GM12801 (cell line): ENCODE results near the gene PPY.

Experiments
- CTCF ChIP-seq: IDR thresholded peaks from one replicate; pipeline ENCODE4 v1.5.1; 2011; ENCODE audit warnings: control low read depth; ENCODE audit not compliant: insufficient read length; ENCODE audit errors: extremely low read depth

Gene PPY

GRCh38 chr17:43940630-43941029, 1.6 kb downstream of the PPY start:
- no peak for TF ChIP-seq CTCF

GRCh38 chr17:43939886-43940285, 2.4 kb downstream of the PPY start:
- TF ChIP-seq CTCF = no peak

GRCh38 chr17:43938838-43939182, 3.5 kb downstream of the PPY start:
- no peak for TF ChIP-seq CTCF

GRCh38 chr17:43936434-43936833, 5.8 kb downstream of the PPY start:
- TF ChIP-seq CTCF = no peak

- TF ChIP-seq CTCF = no peak
Observed at GRCh38 chr17:43935926-43936261, 6.4 kb downstream of the PPY start.

GRCh38 chr17:43935204-43935925, 6.9 kb downstream of the PPY start:
- TF ChIP-seq CTCF = no peak

GRCh38 chr17:43932923-43933322, 9.4 kb downstream of the PPY start:
- TF ChIP-seq CTCF = no peak
